GM21367 (cell line): ENCODE data around the gene CDA.

Source experiments
- ATAC-seq: cut with Tn5 transposase; IDR thresholded peaks from one replicate; pipeline ENCODE4 v1.9.1; 2021; ENCODE audit not compliant: unreplicated experiment

The CDA gene

GRCh38 chr1:20615946-20616846 lies 27.3 kb downstream of the CDA start:
- no peak for ATAC-seq

GRCh38 chr1:20616847-20617487 lies 28.1 kb downstream of the CDA start:
- ATAC-seq: no peak

- ATAC-seq: no peak
Measured at GRCh38 chr1:20618550-20618949, 29.7 kb downstream of the CDA start.

DNA sequence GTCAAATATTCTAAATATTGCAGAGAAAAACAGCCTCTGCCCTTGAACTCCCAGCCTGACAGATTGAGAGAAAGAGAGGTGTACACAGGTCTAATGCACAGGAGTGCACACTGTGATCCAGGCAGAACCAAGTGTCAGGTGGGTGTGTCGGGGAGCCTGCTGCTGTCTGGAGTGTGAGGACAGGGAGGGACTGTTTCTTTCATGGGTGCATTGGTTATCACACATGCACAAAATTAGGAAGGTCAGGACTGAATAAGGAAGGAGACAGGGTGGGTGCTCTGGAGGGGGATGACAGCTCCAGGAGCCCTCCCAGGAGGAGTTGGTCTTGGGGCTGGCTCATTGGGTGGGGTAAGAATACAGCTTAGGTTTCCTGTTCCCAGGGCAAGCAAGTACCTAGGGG lies 31.1 kb downstream of the CDA start:
- ATAC-seq: no peak

- ATAC-seq: no peak
Measured at GRCh38 chr1:20621012-20621411, 32.1 kb downstream of the CDA start.

- no peak for ATAC-seq
Measured at GRCh38 chr1:20624709-20625108, 35.8 kb downstream of the CDA start.

- ATAC-seq: no peak
Measured at GRCh38 chr1:20625176-20626097, 36.5 kb downstream of the CDA start.

- ATAC-seq: no peak
Measured at GRCh38 chr1:20626098-20626427, 37.2 kb downstream of the CDA start.

DNA sequence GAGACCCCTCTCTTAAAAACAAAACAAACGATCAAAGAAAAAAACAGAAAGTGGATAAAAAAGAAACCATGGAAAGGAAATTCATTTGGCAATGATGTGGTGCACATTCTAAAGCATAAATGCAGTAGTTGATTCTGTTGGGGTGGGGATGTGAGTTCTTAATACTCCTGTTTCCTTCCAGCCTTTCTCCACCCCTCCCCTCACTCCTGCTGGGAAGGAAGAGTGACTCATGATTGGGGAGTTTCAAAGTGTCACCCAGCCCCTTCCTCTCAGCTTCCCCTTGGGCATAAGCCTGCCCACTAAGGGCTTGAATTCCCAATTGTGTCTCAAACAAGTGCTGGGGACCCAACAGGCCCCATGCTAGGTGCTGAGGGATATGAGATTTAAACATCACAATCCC lies 37.6 kb downstream of the CDA start:
- ATAC-seq: no peak

- no peak for ATAC-seq
Measured at GRCh38 chr1:20630729-20631128, 41.8 kb downstream of the CDA start.

DNA sequence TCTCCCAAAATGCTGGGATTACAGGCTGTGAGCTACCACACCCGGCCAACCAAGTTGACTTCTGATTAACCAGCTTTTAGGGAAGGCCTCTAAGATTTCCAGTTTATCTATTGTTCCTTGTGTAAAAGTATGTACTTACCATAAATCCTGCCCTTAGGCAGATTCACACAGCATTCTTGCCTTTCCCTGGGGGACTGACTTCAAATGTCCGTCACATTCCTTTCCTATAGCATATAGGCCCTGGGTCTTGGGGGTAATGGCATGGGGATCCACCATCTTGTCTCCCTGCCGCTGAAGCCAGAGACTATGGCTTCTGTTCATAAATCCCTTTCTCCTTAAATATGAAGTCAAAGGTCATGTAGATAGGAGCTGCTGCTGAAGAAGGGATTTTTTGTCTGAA lies 43.5 kb downstream of the CDA start:
- ATAC-seq: no peak

- ATAC-seq: no peak
Measured at GRCh38 chr1:20633190-20634064, 44.5 kb downstream of the CDA start, which contains the start of gene PINK1. TSS of gene PINK1 (plus strand) at chr1:20633458. CDS start at chr1:20633549, 91 bp downstream.

- no peak for ATAC-seq
Measured at GRCh38 chr1:20634065-20634593, 45.2 kb downstream of the CDA start.

GRCh38 chr1:20634594-20635084 lies 45.7 kb downstream of the CDA start:
- ATAC-seq: no peak

DNA sequence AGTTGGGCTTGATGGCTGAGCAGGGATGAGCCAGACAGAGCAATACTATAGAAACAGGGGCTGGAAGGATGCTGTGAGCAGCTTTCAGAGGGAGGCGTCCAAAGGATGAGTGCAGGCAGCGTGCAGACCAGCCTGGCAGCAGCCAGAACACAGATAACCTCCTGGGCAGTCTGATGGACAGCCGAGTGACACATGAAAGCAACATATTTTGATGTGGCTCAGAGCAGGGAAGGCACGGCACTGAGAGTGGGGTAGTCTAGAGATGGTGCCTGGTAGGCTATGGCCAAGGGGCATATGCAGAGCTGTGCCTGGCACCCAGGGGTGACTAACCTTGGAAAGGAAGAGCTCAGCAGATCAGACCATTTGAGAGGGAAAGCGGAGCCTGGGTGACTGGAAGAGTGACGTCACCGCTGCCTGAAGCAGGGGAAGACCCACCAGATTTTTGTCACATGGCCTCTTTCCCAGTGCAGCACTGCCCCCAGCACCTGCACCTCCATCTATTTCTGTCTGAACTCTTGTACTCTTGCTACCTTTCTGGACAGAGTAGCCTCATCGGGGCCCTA lies 48.0 kb downstream of the CDA start:
- ATAC-seq: no peak

DNA sequence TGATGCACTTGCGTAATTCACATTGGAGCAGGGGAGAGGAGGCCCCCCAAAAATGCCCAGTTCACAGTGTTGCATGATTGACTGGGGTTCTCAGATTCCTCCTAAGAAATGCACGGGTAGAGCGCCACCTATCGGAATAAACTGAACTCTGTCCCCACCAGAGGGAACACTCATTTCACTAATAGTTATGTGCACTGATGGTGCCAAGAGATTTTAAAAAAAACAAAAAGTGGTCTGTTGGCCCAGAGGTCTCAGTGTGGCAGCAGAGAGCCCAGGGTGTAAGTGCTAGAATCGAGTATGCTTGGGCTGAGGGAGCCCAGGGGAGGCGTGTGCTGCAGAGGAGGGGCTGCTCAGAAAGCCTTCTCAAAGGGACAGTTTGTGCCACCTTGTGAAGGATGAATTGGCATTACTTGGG lies 51.3 kb downstream of the CDA start:
- ATAC-seq: no peak

GRCh38 chr1:20641975-20642374 lies 53.1 kb downstream of the CDA start:
- ATAC-seq: no peak

DNA sequence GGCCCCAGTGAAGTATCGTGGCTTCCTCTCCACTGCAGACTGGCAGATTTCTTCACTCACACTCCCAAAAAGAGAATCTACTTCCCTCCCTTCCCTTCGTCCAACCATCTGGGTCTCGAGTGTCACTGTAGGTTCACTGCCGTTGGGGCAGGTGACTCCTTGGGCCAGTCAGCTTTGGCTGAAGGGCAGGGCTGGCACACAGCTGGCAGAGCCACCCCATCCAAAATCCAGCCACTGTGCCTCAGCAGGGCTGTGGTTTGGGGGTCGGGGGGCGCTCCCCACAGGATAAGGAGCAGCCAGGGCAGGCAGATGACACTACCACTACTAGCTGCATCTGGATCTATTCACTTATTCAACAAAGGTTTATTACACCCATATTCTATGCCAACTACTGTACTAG lies 54.2 kb downstream of the CDA start:
- ATAC-seq: no peak

DNA sequence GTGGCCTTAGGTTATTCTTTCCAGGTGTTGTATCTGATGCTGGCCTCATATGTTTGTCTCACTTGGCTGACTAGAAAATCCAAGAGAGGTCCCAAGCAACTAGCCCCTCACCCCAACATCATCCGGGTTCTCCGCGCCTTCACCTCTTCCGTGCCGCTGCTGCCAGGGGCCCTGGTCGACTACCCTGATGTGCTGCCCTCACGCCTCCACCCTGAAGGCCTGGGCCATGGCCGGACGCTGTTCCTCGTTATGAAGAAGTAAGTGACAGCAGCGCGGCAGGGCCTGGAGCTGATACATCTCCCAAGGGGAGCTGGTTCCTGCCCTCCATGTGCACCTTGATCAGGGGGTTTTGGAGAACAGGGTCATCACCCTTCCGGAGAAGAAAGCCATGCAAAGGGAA lies 55.5 kb downstream of the CDA start:
- ATAC-seq: no peak

DNA sequence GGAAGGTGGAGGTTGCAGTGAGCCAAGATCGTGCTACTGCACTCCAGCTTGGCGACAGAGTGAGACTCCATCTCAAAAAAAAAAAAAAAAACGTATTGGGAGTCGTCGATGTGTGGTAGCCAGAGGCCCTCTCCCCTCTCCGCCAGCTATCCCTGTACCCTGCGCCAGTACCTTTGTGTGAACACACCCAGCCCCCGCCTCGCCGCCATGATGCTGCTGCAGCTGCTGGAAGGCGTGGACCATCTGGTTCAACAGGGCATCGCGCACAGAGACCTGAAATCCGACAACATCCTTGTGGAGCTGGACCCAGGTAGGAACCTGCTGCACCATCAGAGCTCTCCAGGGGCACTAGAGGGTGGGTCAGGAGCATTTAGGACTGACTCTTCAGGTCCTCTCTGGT lies 56.5 kb downstream of the CDA start:
- ATAC-seq: no peak
